ENCODE results near the gene PTPN23. TPM values are rescaled to one million over a fixed set of nuclear protein-coding genes. Genes with fewer than 3 reads are reported as not detected.

PTPN23 gene
- total and polyA plus RNA-seq, 2 of the 8 experiments (the other 6 are each of a cell fraction or from before 2014, with no cell fraction given): 2.9 to 46.7 TPM

DNA sequence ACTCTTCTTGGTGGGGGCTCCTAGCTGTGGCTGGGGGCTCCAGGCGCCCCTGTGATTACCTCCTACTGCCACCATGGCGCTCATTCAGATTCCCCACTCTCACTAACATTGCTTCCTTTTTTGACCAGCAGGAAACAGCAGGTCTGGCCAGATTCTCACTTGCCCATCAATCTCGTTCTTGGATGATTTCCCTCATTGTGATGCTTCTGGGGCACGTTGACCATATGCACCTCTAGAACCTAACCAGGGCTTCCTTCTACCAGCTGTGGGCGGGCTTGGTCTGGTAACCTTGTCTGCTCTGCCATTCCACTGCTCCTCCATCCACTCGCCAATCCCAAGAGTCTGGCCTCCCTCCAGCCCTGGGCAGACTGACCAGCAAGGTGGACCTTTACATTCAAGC lies 35.9 kb upstream of the PTPN23 start:
- no peak overlapping the region for H3K14ac ChIP-seq (ENCODE audit: insufficient read length)
- no peak overlapping the region for H3K27ac ChIP-seq (ENCODE audit: low read depth, low read length)
- no peak overlapping the region for H3K18ac ChIP-seq (ENCODE audit: extremely low read depth, low read length)
- ChIA-PET POLR2A (ENCODE audit: partially characterized antibody) (interaction anchor here (0.8 to 0.9 kb wide), 2 partner anchors 11 to 25 kb away, joined by 3 read pairs; no protein-coding TSS in a partner anchor), CTCF (ENCODE audit: partially characterized antibody) (interaction anchor here (2.0 kb wide), 1 partner anchor 32 kb away, joined by 6 read pairs; no protein-coding TSS in a partner anchor)
- no peaks in the 10 kb centered on the region for H3K79me2 ChIP-seq (ENCODE audit: control insufficient read depth in 1 of 2, insufficient read depth in 2 of 2, low read length in 2 of 2)
- no peaks in the 10 kb centered on the region for H3K79me1 ChIP-seq (ENCODE audit: low read depth, low read length)
- H2BK120ac ChIP-seq (replicated peaks; ENCODE audit: low read depth, low read length): no peak overlapping the region
- H3K23me2 ChIP-seq (ENCODE audit: low read depth, low read length): no peaks in the 10 kb centered on the region
- H2BK12ac ChIP-seq (ENCODE audit: low read depth, low read length): no peak overlapping the region
- H2BK20ac ChIP-seq (ENCODE audit: low read length): no peak overlapping the region
- H3K4me2 ChIP-seq (ENCODE audit: insufficient read depth in 1 of 2, low read depth in 2 of 2, low read length in 2 of 2): no peak overlapping the region
- no peak for DNase-seq (ENCODE audit: low read depth in 1 of 2, low spot score in 2 of 2)
- no peak overlapping the region for H3K23ac ChIP-seq (ENCODE audit: insufficient read length)
- no peak overlapping the region for H4K8ac ChIP-seq (ENCODE audit: extremely low read depth, insufficient read depth, low read length)
- no peak overlapping the region for H4K5ac ChIP-seq (ENCODE audit: insufficient read length, low read depth, low read length)
- H3K4me3 ChIP-seq (ENCODE audit: extremely low read depth in 1 of 4, insufficient read depth in 2 of 4, low read depth in 3 of 4, low read length in 4 of 4): no peak overlapping the region
- WGBS, 2 experiments (ENCODE audit: extremely low coverage in 1 of 2, insufficient coverage in 1 of 2, insufficient read length in 1 of 2, insufficient replicate concordance in 2 of 2, low coverage in 1 of 2, low lambda C conversion rate in 2 of 2, missing lambda C conversion rate in 1 of 2): 98% methylated on average over 6 of the region's 6 CpGs; no CpG with 5 or more reads in 1 of the 2 experiments
- H3K9ac ChIP-seq (replicated peaks in 1 of 4; ENCODE audit: extremely low read depth in 1 of 4, low read depth in 3 of 4, low read length in 3 of 4): no peak overlapping the region
- no peaks in the 10 kb centered on the region for H3K9me3 ChIP-seq (ENCODE audit: insufficient read depth in 2 of 2, low read depth in 1 of 2, low read length in 1 of 2)
- H3K4me1 ChIP-seq (replicated peaks in 1 of 4; ENCODE audit: control insufficient read depth in 3 of 4, insufficient read depth in 4 of 4, low read length in 3 of 4): no peaks in the 10 kb centered on the region; a peak in 2 of 7 replicates
- H3K36me3 ChIP-seq (ENCODE audit: control insufficient read depth in 2 of 4, insufficient read depth in 4 of 4, low read length in 3 of 4): peaks cover 8 to 25% (median 18%) of the 10 kb centered on the region in 4 experiments; a peak in 7 of 8 replicates
- H2AK5ac ChIP-seq (ENCODE audit: low read depth, low read length): no peak overlapping the region
- FAIRE-seq: no peak
- H2BK15ac ChIP-seq (ENCODE audit: low read length): no peak overlapping the region
- H4K91ac ChIP-seq (replicated peaks; ENCODE audit: insufficient read length, low read length): no peak overlapping the region
- no peak overlapping the region for H2BK5ac ChIP-seq (ENCODE audit: low read depth, low read length)
- H4K20me1 ChIP-seq (replicated peaks in 1 of 2; ENCODE audit: control insufficient read depth in 1 of 2, insufficient read depth in 2 of 2, low read length in 2 of 2): peaks cover 1 to 2% of the 10 kb centered on the region in 2 experiments
- H2AFZ ChIP-seq (ENCODE audit: low read length): no peak overlapping the region
- H3K27me3 ChIP-seq (replicated peaks in 1 of 4; ENCODE audit: control insufficient read depth in 3 of 4, extremely low read depth in 1 of 4, insufficient read depth in 3 of 4, low read length in 3 of 4): no peaks in the 10 kb centered on the region
- no peak overlapping the region for H3K4ac ChIP-seq (replicated peaks; ENCODE audit: insufficient read length, low read depth, low read length)
- no peak overlapping the region for H3K56ac ChIP-seq (replicated peaks; ENCODE audit: insufficient read length, low read depth, low read length)
- TF ChIP-seq BRCA1 (IDR thresholded peaks at IDR 0.05; ENCODE audit: low read depth, low read length): no peak
- TF ChIP-seq PHF8 (conservative IDR thresholded peaks at IDR 0.05; ENCODE audit: low read depth, low read length): no peak
- TF ChIP-seq CHD2 (IDR thresholded peaks at IDR 0.05; ENCODE audit: low read length): no peak
- TF ChIP-seq YY1 (IDR thresholded peaks at IDR 0.05; ENCODE audit: low read depth, low read length): no peak
- no peak for TF ChIP-seq CBX5 (IDR thresholded peaks at IDR 0.05; ENCODE audit: low read depth, low read length)
- TF ChIP-seq NRF1 (IDR thresholded peaks at IDR 0.05; ENCODE audit: low read depth, low read length): no peak
- no peak for TF ChIP-seq EP300 (IDR thresholded peaks at IDR 0.05; ENCODE audit: borderline replicate concordance in 1 of 2, low read depth in 2 of 2, low read length in 2 of 2)
- no peak for TF ChIP-seq ATF2 (IDR thresholded peaks at IDR 0.05; ENCODE audit: low read length)
- TF ChIP-seq TBP (IDR thresholded peaks at IDR 0.05; ENCODE audit: low read depth, low read length): no peak
- no peak for TF ChIP-seq SIN3A (conservative IDR thresholded peaks at IDR 0.05 in 1 of 2, IDR thresholded peaks at IDR 0.05 in 1 of 2; ENCODE audit: low read depth in 1 of 2, low read length in 2 of 2)
- TF ChIP-seq RBBP5 (IDR thresholded peaks at IDR 0.05; ENCODE audit: borderline replicate concordance, low read depth, low read length): no peak
- TF ChIP-seq CHD1 (IDR thresholded peaks at IDR 0.05; ENCODE audit: low read depth, low read length): no peak
- no peak for TF ChIP-seq KDM5A (IDR thresholded peaks at IDR 0.05; ENCODE audit: low read length)
